GM21529 (cell line): ENCODE results near the gene E4F1.
"Not testable (repeated sequence)": the region's sequence is repeated elsewhere in the genome, so short reads cannot be mapped to it uniquely, and the experiment has no call there.

ENCODE experiments used
- ATAC-seq: cut with Tn5 transposase; IDR thresholded peaks from one replicate; pipeline ENCODE4 v1.9.1; 2021; ENCODE audit not compliant: unreplicated experiment

E4F1 gene

GRCh38 chr16:2240331-2240730 lies 16.9 kb downstream of the E4F1 start:
- ATAC-seq, result not testable (repeated sequence)

GRCh38 chr16:2242598-2242997 lies 19.2 kb downstream of the E4F1 start:
- ATAC-seq, result no peak

GRCh38 chr16:2243031-2243528 lies 19.7 kb downstream of the E4F1 start:
- no peak for ATAC-seq

- ATAC-seq, result no peak
Measured at GRCh38 chr16:2243781-2244180, 20.4 kb downstream of the E4F1 start.

- ATAC-seq, result no peak
Measured at GRCh38 chr16:2244301-2244700, 20.9 kb downstream of the E4F1 start.

GRCh38 chr16:2244926-2245795 lies 21.8 kb downstream of the E4F1 start:
- no peak for ATAC-seq

GRCh38 chr16:2246301-2246885 lies 23.0 kb downstream of the E4F1 start:
- ATAC-seq, result no peak

GRCh38 chr16:2250652-2251295 lies 27.4 kb downstream of the E4F1 start:
- ATAC-seq, result no peak

GRCh38 chr16:2251296-2252111 lies 28.1 kb downstream of the E4F1 start, which contains the start of gene ECI1:
Gene ECI1 (minus strand): TSS chr16:2251587. CDS start chr16:2251566, 21 bp downstream.
- ATAC-seq, result peak; percentile 85

GRCh38 chr16:2252806-2253148 lies 29.4 kb downstream of the E4F1 start:
- ATAC-seq, result no peak

- ATAC-seq, result no peak
Measured at GRCh38 chr16:2253293-2253692, 29.9 kb downstream of the E4F1 start.

GRCh38 chr16:2256531-2257140 lies 33.2 kb downstream of the E4F1 start:
- no peak for ATAC-seq

- ATAC-seq, result no peak
Measured at GRCh38 chr16:2257726-2258125, 34.3 kb downstream of the E4F1 start.

GRCh38 chr16:2258530-2258929 lies 35.1 kb downstream of the E4F1 start:
- not testable (repeated sequence) for ATAC-seq

- no peak for ATAC-seq
Measured at GRCh38 chr16:2260250-2260649, 36.9 kb downstream of the E4F1 start.

- ATAC-seq, result not testable (repeated sequence)
Measured at GRCh38 chr16:2263026-2263425, 39.6 kb downstream of the E4F1 start.

GRCh38 chr16:2266887-2267286 lies 43.5 kb downstream of the E4F1 start:
- not testable (repeated sequence) for ATAC-seq

- peak; percentile 51 for ATAC-seq
Measured at GRCh38 chr16:2267505-2267912, 44.1 kb downstream of the E4F1 start.

GRCh38 chr16:2267913-2268666 lies 44.7 kb downstream of the E4F1 start, which contains the start of gene RNPS1:
Gene RNPS1 (minus strand): TSS chr16:2268126. CDS start chr16:2264643, 3,483 bp downstream.
- peak; percentile 79 for ATAC-seq

- ATAC-seq, result no peak
Measured at GRCh38 chr16:2270070-2270462, 46.7 kb downstream of the E4F1 start.
